A673 (cell line): Measurements from ENCODE around the gene MYORG.

Experiments
- CTCF ChIP-seq: fragments of 300-800, 200-600 bp; sonication (generic); conservative IDR thresholded peaks from 2 replicates; pipeline ENCODE4 v1.5.1; 2017; ENCODE audit warnings: low read depth, mild to moderate bottlenecking, antibody characterized with exemption, low read length, moderate library complexity, mixed read lengths
- EZH2 ChIP-seq: fragments of 200-600 bp; sonication (generic); IDR thresholded peaks from 2 replicates; pipeline ENCODE4 v1.6.1; 2017; ENCODE audit warnings: borderline replicate concordance, low read depth, mild to moderate bottlenecking, mixed read lengths, antibody characterized with exemption, low read length; ENCODE audit not compliant: poor library complexity, severe bottlenecking

GRCh38 chr9:34382879-34383278 lies 6.2 kb upstream of the MYORG start:
- TF ChIP-seq CTCF (no peak), EZH2 (no peak)
